Caco-2 (cell line): ENCODE data around the gene ARRB2. TPM values are rescaled to one million over a fixed set of nuclear protein-coding genes. Genes with fewer than 3 reads are reported as not detected.
A peak's percentile ranks its signal among the peaks of the same experiment; 100 is the strongest.

Experiments
- BruUV-seq: library from RNA; stranded (reverse); fragments of 400-500 nt; replicated peaks from 2 replicates; lab custom pipeline; 2021; lab: Mats Ljungman, UMichigan
- CTCF ChIA-PET: fragments of 300-600 bp; sonication (Branson Sonifier 250); formaldehyde crosslinking; loops from one replicate; lab custom pipeline; 2022; ENCODE audit warnings: antibody characterized with exemption; lab: Charles Lee
- POLR2A ChIA-PET: fragments of 300-600 bp; sonication (Branson Sonifier 250); formaldehyde crosslinking; loops from one replicate; lab custom pipeline; 2022; ENCODE audit warnings: antibody characterized with exemption; lab: Charles Lee
- DNase-seq, 2 experiments: peaks; one replicate each; pipeline versions ENCODE4 v3.0.0 to v3.0.0-alpha.2; 2020 to 2022
- H3K27me3 ChIP-seq: replicated peaks from 2 replicates; pipeline ENCODE4 v1.6.0; 2011; ENCODE audit warnings: low read length; ENCODE audit not compliant: control insufficient read depth, insufficient read depth
- H3K36me3 ChIP-seq: 2 replicates; pipeline ENCODE4 v1.5.1; 2011; ENCODE audit warnings: low read length; ENCODE audit not compliant: control insufficient read depth, insufficient read depth
- H3K4me1 ChIP-seq: fragments of 250-450 bp; sonication (Bioruptor Pico); 2 replicates; pipeline ENCODE4 v1.5.1; 2020; ENCODE audit warnings: mild to moderate bottlenecking
- H3K4me3 ChIP-seq: 2 replicates; pipeline ENCODE4 v1.5.1; 2011; ENCODE audit warnings: low read depth, mild to moderate bottlenecking, control low read depth, low read length
- H3K9me3 ChIP-seq: fragments of 250-450 bp; sonication (Bioruptor Pico); 2 replicates; pipeline ENCODE4 v1.5.1; 2020; ENCODE audit warnings: mild to moderate bottlenecking, moderate library complexity
- H3K27ac Mint-ChIP-seq: one replicate; pipeline ENCODE4 v1.8.0; 2022; ENCODE audit warnings: mixed read lengths; ENCODE audit not compliant: unreplicated experiment
- H3K27me3 Mint-ChIP-seq: one replicate; pipeline ENCODE4 v1.8.0; 2022; ENCODE audit warnings: mixed read lengths; ENCODE audit not compliant: insufficient read depth, unreplicated experiment
- H3K36me3 Mint-ChIP-seq: one replicate; pipeline ENCODE4 v1.8.0; 2022; ENCODE audit warnings: mild to moderate bottlenecking, mixed read lengths; ENCODE audit not compliant: insufficient read depth, unreplicated experiment
- H3K4me1 Mint-ChIP-seq: one replicate; pipeline ENCODE4 v1.8.0; 2022; ENCODE audit warnings: low read depth, mixed read lengths; ENCODE audit not compliant: unreplicated experiment
- H3K4me3 Mint-ChIP-seq: one replicate; pipeline ENCODE4 v1.8.0; 2022; ENCODE audit warnings: mild to moderate bottlenecking, moderate library complexity, mixed read lengths; ENCODE audit not compliant: unreplicated experiment
- H3K9me3 Mint-ChIP-seq: one replicate; pipeline ENCODE4 v1.8.0; 2022; ENCODE audit warnings: mixed read lengths; ENCODE audit not compliant: unreplicated experiment
- intact Hi-C: fragments of 100-400 bp; cut with micrococcal nuclease; formaldehyde crosslinking; loops from one replicate; pipeline ENCODE4 v1.10.0; 2022; ENCODE audit not compliant: unreplicated experiment
- total RNA-seq: library from RNA; stranded (reverse); gene quantifications from 2 replicates; pipeline ENCODE4 v1.2.3, GENCODE V29; 2022
- TF ChIP-seq, protein P1 (sequence below), 2 experiments: fragments of 200-600 bp in 1 of 2; IDR thresholded peaks; 1 replicate in 1 of 2; 2 replicates in 1 of 2; pipeline versions ENCODE4 v1.5.1 to v1.8.0; 2011 to 2022; ENCODE audit warnings: antibody characterized with exemption in 1 of 2, control low read depth in 1 of 2, inconsistent platforms in 1 of 2, low read depth in 1 of 2, low read length in 1 of 2, mild to moderate bottlenecking in 1 of 2, moderate library complexity in 1 of 2; ENCODE audit not compliant: insufficient read depth in 1 of 2, severe bottlenecking in 1 of 2, unreplicated experiment in 1 of 2

Gene ARRB2
- total RNA-seq, 1 experiment from 2014 or later = 37.1 TPM

DNA sequence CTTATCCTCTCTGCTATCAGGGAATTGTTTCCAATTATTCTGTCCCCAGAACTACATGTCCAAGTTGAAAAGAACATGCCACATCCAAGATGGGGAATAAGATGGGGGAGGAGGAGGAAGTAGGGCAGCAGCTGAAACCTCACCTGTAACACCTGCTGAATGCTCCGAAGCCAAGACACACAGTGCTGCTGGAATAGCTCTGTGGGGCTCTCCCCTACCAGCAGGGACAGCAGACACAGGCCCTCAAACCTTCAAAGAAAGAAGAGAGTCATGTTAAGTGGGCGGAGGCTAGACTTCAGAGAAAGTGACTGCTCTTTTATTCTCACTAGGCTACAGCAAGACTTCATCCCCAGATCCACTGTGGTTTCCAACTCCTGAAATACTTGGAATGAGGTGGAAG is 19.7 kb upstream of the ARRB2 start:
- H3K4me3 Mint-ChIP-seq = no peak overlapping the region
- intact Hi-C loops = loop anchor here (10.0 kb wide), 1 partner anchor 126 kb away; the partner anchor contains the start of gene GGT6
- no peaks in the 10 kb centered on the region for H3K4me1 ChIP-seq
- POLR2A ChIA-PET = no interaction called here
- H3K9me3 Mint-ChIP-seq = no peaks in the 10 kb centered on the region
- H3K27me3 Mint-ChIP-seq = no peaks in the 10 kb centered on the region
- H3K36me3 Mint-ChIP-seq = peaks cover 42% of the 10 kb centered on the region
- BruUV-seq = no TSS peak
- no peak for DNase-seq
- H3K27me3 ChIP-seq = no peaks in the 10 kb centered on the region
- no peak overlapping the region for H3K27ac Mint-ChIP-seq
- H3K9me3 ChIP-seq = no peaks in the 10 kb centered on the region
- H3K4me1 Mint-ChIP-seq = no peaks in the 10 kb centered on the region
- no peak overlapping the region for H3K4me3 ChIP-seq
- H3K36me3 ChIP-seq = no peaks in the 10 kb centered on the region; the same call in 1 of the 2 replicates
- CTCF ChIA-PET = no interaction called here
- TF ChIP-seq, protein P1, sequence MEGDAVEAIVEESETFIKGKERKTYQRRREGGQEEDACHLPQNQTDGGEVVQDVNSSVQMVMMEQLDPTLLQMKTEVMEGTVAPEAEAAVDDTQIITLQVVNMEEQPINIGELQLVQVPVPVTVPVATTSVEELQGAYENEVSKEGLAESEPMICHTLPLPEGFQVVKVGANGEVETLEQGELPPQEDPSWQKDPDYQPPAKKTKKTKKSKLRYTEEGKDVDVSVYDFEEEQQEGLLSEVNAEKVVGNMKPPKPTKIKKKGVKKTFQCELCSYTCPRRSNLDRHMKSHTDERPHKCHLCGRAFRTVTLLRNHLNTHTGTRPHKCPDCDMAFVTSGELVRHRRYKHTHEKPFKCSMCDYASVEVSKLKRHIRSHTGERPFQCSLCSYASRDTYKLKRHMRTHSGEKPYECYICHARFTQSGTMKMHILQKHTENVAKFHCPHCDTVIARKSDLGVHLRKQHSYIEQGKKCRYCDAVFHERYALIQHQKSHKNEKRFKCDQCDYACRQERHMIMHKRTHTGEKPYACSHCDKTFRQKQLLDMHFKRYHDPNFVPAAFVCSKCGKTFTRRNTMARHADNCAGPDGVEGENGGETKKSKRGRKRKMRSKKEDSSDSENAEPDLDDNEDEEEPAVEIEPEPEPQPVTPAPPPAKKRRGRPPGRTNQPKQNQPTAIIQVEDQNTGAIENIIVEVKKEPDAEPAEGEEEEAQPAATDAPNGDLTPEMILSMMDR (IDR thresholded peaks at IDR 0.05; ENCODE audit: insufficient read depth in 1 of 2, low read depth in 1 of 2, low read length in 1 of 2, severe bottlenecking in 1 of 2, unreplicated experiment in 1 of 2) = no peak

GRCh38 chr17:4691686-4692085 is 18.7 kb upstream of the ARRB2 start:
- POLR2A ChIA-PET = no interaction called here
- BruUV-seq = no TSS peak
- Histone ChIP-seq H3K9me3 (no peaks in the 10 kb centered on the region), H3K4me3 (no peak overlapping the region), H3K36me3 (no peaks in the 10 kb centered on the region; the same call in 1 of the 2 replicates), H3K27me3 (no peaks in the 10 kb centered on the region), H3K4me1 (no peaks in the 10 kb centered on the region)
- Mint-ChIP-seq H3K4me1 (no peaks in the 10 kb centered on the region), H3K27ac (peak overlapping the region; percentile 10), H3K9me3 (no peaks in the 10 kb centered on the region), H3K36me3 (peaks cover 48% of the 10 kb centered on the region), H3K4me3 (no peak overlapping the region), H3K27me3 (no peaks in the 10 kb centered on the region)
- DNase-seq = no peak
- TF ChIP-seq, protein P1 (IDR thresholded peaks at IDR 0.05; ENCODE audit: insufficient read depth in 1 of 2, low read depth in 1 of 2, low read length in 1 of 2, severe bottlenecking in 1 of 2, unreplicated experiment in 1 of 2) = no peak
- intact Hi-C loops = loop anchor here (10.0 kb wide), 1 partner anchor 127 kb away; the partner anchor contains the start of gene GGT6
- CTCF ChIA-PET = no interaction called here

DNA sequence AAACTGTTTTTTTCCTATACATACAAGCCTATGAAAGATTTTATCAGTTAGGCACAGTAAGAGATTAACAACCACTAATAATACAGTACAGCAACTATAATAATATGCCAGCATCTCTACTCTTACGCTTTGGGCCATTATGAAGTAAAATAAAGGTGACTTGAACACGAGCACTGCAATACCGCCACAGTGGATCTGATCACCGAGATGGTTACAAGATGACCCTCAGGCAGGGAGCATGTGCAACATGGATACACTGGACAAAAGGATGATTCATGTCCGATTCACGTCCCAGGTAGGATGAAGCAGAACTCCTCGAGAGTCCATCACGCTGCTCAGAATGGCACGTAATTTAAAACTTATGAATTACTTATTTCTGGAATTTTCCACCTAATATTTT is 17.0 kb upstream of the ARRB2 start:
- CTCF ChIA-PET = no interaction called here
- Mint-ChIP-seq H3K4me3 (no peak overlapping the region), H3K9me3 (no peaks in the 10 kb centered on the region), H3K27me3 (no peaks in the 10 kb centered on the region), H3K4me1 (no peaks in the 10 kb centered on the region), H3K36me3 (peaks cover 53% of the 10 kb centered on the region), H3K27ac (no peak overlapping the region)
- Histone ChIP-seq H3K4me3 (no peak overlapping the region), H3K36me3 (no peaks in the 10 kb centered on the region; the same call in 1 of the 2 replicates), H3K4me1 (no peaks in the 10 kb centered on the region), H3K9me3 (no peaks in the 10 kb centered on the region), H3K27me3 (no peaks in the 10 kb centered on the region)
- POLR2A ChIA-PET = no interaction called here
- TF ChIP-seq, protein P1 (IDR thresholded peaks at IDR 0.05; ENCODE audit: insufficient read depth in 1 of 2, low read depth in 1 of 2, low read length in 1 of 2, severe bottlenecking in 1 of 2, unreplicated experiment in 1 of 2) = no peak
- intact Hi-C loops = loop anchor here (10.0 kb wide), 1 partner anchor 129 kb away; the partner anchor contains the start of gene GGT6
- no TSS peak for BruUV-seq
- DNase-seq = no peak
